WTC11 (cell line): ENCODE results near the gene CHST11. TPM values are rescaled to one million over a fixed set of nuclear protein-coding genes. Genes with fewer than 3 reads are reported as not detected.

Experiments used
- ATAC-seq: fragments of 200-7000 bp; cut with Tn5 transposase; 2 replicates; pipeline ENCODE4 v1.10.0; 2021; ENCODE audit warnings: mild to moderate bottlenecking, moderate library complexity
- CTCF ChIA-PET: fragments of 300-600 bp; sonication (Branson Sonifier 250); formaldehyde crosslinking; loops from one replicate; lab custom pipeline; 2021; ENCODE audit warnings: antibody characterized with exemption; lab: Charles Lee
- POLR2A ChIA-PET: fragments of 350-600 bp; sonication (Branson Sonifier 250); formaldehyde crosslinking; loops from one replicate; lab custom pipeline; 2021; ENCODE audit warnings: antibody characterized with exemption; lab: Charles Lee
- DNase-seq: peaks from one replicate; pipeline ENCODE4 v3.0.0; 2021; ENCODE audit warnings: low spot score
- H3K27ac Mint-ChIP-seq: 2 replicates; pipeline ENCODE4 v1.8.0; 2021; ENCODE audit warnings: mixed read lengths
- H3K27me3 Mint-ChIP-seq: 2 replicates; pipeline ENCODE4 v1.8.0; 2021; ENCODE audit warnings: low read depth, mild to moderate bottlenecking, moderate library complexity, mixed read lengths
- H3K36me3 Mint-ChIP-seq: 2 replicates; pipeline ENCODE4 v1.8.0; 2021; ENCODE audit warnings: mixed read lengths
- H3K4me1 Mint-ChIP-seq: 2 replicates; pipeline ENCODE4 v1.8.0; 2022; ENCODE audit warnings: mixed read lengths
- H3K4me3 Mint-ChIP-seq: 2 replicates; pipeline ENCODE4 v1.8.0; 2021; ENCODE audit warnings: mild to moderate bottlenecking, moderate library complexity, mixed read lengths
- H3K9me3 Mint-ChIP-seq: 2 replicates; pipeline ENCODE4 v1.8.0; 2021; ENCODE audit warnings: mixed read lengths
- ATF1 ChIP-seq: sonication (generic); formaldehyde crosslinking; IDR thresholded peaks from 2 replicates; pipeline ENCODE4 v1.8.1; 2023; ENCODE audit warnings: mild to moderate bottlenecking, moderate library complexity, missing genetic modification reagents
- ATF6 ChIP-seq: sonication (generic); formaldehyde crosslinking; IDR thresholded peaks from 2 replicates; pipeline ENCODE4 v1.8.1; 2023; ENCODE audit warnings: mild to moderate bottlenecking, missing genetic modification reagents
- E2F1 ChIP-seq: sonication (generic); formaldehyde crosslinking; IDR thresholded peaks from 2 replicates; pipeline ENCODE4 v1.8.0; 2022; ENCODE audit warnings: mild to moderate bottlenecking, missing genetic modification reagents
- EMX1 ChIP-seq: fragments of 250-450 bp; sonication (Bioruptor Pico); IDR thresholded peaks from 2 replicates; pipeline ENCODE4 v1.8.0; 2021; ENCODE audit warnings: mild to moderate bottlenecking
- ETV6 ChIP-seq: sonication (generic); formaldehyde crosslinking; IDR thresholded peaks from 2 replicates; pipeline ENCODE4 v1.8.1; 2022; ENCODE audit warnings: mild to moderate bottlenecking, missing genetic modification reagents
- FOXP1 ChIP-seq: sonication (generic); formaldehyde crosslinking; IDR thresholded peaks from 2 replicates; pipeline ENCODE4 v1.8.0; 2022; ENCODE audit warnings: missing genetic modification reagents, mild to moderate bottlenecking, moderate library complexity, borderline replicate concordance
- GABPB1 ChIP-seq: sonication (generic); formaldehyde crosslinking; IDR thresholded peaks from 2 replicates; pipeline ENCODE4 v1.8.1; 2023; ENCODE audit warnings: mild to moderate bottlenecking, missing genetic modification reagents
- GRHL2 ChIP-seq: fragments of 250-450 bp; sonication (Bioruptor Pico); IDR thresholded peaks from 2 replicates; pipeline ENCODE4 v1.8.0; 2022; ENCODE audit warnings: mild to moderate bottlenecking, moderate library complexity; ENCODE audit not compliant: insufficient replicate concordance, severe bottlenecking
- HMGXB4 ChIP-seq: sonication (generic); formaldehyde crosslinking; IDR thresholded peaks from 2 replicates; pipeline ENCODE4 v1.8.1; 2023; ENCODE audit warnings: mild to moderate bottlenecking, moderate library complexity, missing genetic modification reagents
- NFE2L1 ChIP-seq: sonication (generic); formaldehyde crosslinking; IDR thresholded peaks from 2 replicates; pipeline ENCODE4 v1.8.1; 2023; ENCODE audit warnings: missing genetic modification reagents
- NFYB ChIP-seq: sonication (generic); formaldehyde crosslinking; conservative IDR thresholded peaks from 2 replicates; pipeline ENCODE4 v1.8.0; 2022; ENCODE audit warnings: low read depth, missing genetic modification reagents
- PRDM15 ChIP-seq: sonication (generic); formaldehyde crosslinking; IDR thresholded peaks from 2 replicates; pipeline ENCODE4 v1.8.0; 2022; ENCODE audit warnings: missing genetic modification reagents
- TEAD1 ChIP-seq: sonication (generic); formaldehyde crosslinking; IDR thresholded peaks from 2 replicates; pipeline ENCODE4 v1.8.0; 2022; ENCODE audit warnings: mild to moderate bottlenecking, missing genetic modification reagents
- ZNF232 ChIP-seq: sonication (generic); formaldehyde crosslinking; IDR thresholded peaks from 2 replicates; pipeline ENCODE4 v1.8.0; 2022; ENCODE audit warnings: mild to moderate bottlenecking, missing genetic modification reagents
- total RNA-seq: library from RNA; stranded (reverse); gene quantifications from 3 replicates; pipeline ENCODE4 v1.2.3, GENCODE V29; 2021
- TF ChIP-seq, protein P1 (sequence below): fragments of 250-450 bp; sonication (Bioruptor Pico); IDR thresholded peaks from 2 replicates; pipeline ENCODE4 v1.9.0; 2021; ENCODE audit warnings: mild to moderate bottlenecking

Gene CHST11
- total RNA-seq, 1 experiment from 2014 or later, result 24.2 TPM

GRCh38 chr12:104585448-104586055, 128.8 kb downstream of the CHST11 start (continued):
- TF ChIP-seq, protein P1, sequence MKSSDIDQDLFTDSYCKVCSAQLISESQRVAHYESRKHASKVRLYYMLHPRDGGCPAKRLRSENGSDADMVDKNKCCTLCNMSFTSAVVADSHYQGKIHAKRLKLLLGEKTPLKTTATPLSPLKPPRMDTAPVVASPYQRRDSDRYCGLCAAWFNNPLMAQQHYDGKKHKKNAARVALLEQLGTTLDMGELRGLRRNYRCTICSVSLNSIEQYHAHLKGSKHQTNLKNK (CRISPR knock-in tag), result no peak

GRCh38 chr12:104586351-104586919, 129.7 kb downstream of the CHST11 start:
- POLR2A ChIA-PET, result no interaction called here
- H3K27ac Mint-ChIP-seq, result no peak overlapping the region
- H3K9me3 Mint-ChIP-seq, result no peaks in the 10 kb centered on the region
- CTCF ChIA-PET, result no interaction called here
- H3K27me3 Mint-ChIP-seq, result no peaks in the 10 kb centered on the region
- DNase-seq (no peak), ATAC-seq (no peak)
- H3K4me1 Mint-ChIP-seq, result peaks cover 24% of the 10 kb centered on the region
- no peak overlapping the region for H3K4me3 Mint-ChIP-seq
- TF ChIP-seq ATF1 (CRISPR knock-in tag), result no peak
- no peak for TF ChIP-seq ATF6 (CRISPR knock-in tag)
- TF ChIP-seq EMX1 (CRISPR knock-in tag), result no peak
- TF ChIP-seq ZNF232 (CRISPR knock-in tag), result no peak
- no peak for TF ChIP-seq TEAD1 (CRISPR knock-in tag)
- TF ChIP-seq GABPB1, result no peak
- no peak for TF ChIP-seq E2F1 (CRISPR knock-in tag)
- no peak for TF ChIP-seq ETV6 (CRISPR knock-in tag)
- TF ChIP-seq FOXP1, result no peak
- no peak for TF ChIP-seq NFYB (CRISPR knock-in tag)
- TF ChIP-seq PRDM15 (CRISPR knock-in tag), result no peak
- TF ChIP-seq GRHL2 (CRISPR knock-in tag), result no peak
- TF ChIP-seq HMGXB4 (CRISPR knock-in tag), result no peak
- TF ChIP-seq NFE2L1 (CRISPR knock-in tag), result no peak
- H3K36me3 Mint-ChIP-seq, result no peaks in the 10 kb centered on the region
